HUDEP-2 (cell line): ENCODE results near the gene PDSS1.

Experiments
- DNase-seq, 76 experiments: peaks; one replicate each; lab custom pipeline; 2025; ENCODE audit not compliant: unreplicated experiment in 76 of 76; lab: John Stamatoyannopoulos, UW

Gene PDSS1

GRCh38 chr10:26698909-26699308, 1.4 kb downstream of the PDSS1 start:
- no peak for DNase-seq

DNA sequence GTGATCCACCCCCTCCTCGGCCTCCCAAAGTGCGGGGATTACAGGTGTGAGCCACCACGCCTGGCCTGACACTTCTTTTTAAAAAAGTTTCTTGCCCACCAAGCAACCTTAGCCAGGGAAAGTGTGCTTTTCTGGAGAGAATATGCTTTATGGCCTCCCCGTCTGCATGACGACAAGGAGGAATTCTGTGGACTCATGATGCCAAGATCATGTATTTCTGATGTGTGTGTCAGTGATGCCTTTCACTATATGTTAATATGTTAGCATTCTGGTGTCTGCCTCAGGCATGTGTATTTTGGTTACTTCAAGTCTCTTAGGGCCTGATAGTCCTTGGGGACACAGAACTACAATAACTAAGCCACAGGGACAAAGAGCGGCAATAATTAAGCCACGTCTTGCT, 2.1 kb downstream of the PDSS1 start:
- DNase-seq = no peak

DNA sequence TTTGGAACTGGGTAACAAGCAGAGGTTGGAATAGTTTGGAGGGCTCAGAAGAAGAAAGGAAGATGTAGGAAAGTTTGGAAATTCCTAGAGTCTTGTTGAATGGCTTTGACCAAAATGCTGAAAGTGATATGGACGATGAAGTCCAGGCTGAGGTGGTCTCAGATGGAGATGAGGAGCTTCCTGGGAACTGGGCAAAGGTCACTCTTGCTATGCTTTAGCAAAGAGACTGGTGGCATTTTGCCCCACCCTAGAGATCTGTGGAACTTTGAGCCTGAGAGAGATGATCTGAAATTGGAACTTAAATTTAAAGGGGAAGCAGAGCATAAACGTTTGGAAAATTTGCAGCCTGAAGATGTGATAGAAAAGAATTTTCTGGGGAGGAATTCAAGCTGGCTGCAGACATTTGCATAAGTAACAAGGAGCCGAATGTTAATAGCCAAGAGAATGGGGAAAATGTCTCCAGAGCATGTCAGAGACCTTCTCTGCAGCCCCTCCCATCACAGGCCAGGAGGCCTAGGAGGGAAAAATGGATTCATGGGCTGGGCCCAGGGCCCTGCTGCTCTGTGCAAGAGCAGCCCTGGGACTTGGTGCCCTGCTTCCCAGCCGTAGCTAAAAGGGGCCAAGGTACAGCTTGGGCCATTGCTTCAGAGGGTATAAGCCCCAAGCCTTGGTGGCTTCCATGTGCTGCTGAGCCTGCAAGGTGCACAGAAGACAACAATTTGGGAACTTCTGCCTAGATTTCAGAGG, 3.6 kb downstream of the PDSS1 start:
- no peak for DNase-seq

- DNase-seq = no peak
Observed at GRCh38 chr10:26703096-26703495, 5.6 kb downstream of the PDSS1 start.

GRCh38 chr10:26703974-26704373, 6.5 kb downstream of the PDSS1 start:
- DNase-seq = no peak

DNA sequence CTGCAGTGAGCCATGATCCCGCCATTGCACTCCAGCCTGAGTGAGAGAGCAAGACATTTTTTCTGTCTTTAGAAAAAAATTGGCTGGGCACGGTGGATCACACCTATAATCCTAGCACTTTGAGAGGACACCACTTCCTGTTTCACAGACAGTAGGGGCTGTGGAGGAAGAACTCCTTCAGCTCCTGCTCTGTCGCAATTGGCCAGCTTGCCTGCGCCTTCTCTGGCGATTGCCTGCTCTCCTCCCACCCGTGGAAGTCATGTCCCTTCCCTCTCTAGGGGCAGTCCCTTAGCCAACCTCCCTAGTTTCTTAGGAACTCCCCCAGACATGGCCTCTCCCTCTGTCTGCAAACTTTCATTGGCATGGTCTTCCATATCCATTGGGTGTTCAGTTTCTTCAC, 8.7 kb downstream of the PDSS1 start:
- no peak for DNase-seq

DNA sequence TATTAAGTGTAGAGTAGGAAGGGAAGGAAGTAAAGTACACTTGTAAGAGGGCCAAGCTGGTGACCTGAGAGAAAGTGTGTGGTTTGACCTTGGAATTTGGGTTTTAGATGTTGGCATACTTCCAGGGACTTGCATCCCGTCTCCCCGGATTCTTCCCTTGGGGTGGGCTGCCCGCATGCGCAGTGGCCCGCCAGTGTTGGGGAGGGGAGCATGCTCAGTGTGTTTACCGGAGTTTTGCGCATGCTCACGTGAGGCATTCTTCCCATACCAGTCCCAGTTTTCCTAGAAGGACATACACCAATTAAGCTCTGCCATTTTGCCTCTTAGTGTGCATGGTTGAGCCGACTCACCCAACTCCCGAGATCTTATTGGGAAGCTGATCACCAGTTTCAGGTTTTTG, 9.4 kb downstream of the PDSS1 start:
- DNase-seq = no peak

DNA sequence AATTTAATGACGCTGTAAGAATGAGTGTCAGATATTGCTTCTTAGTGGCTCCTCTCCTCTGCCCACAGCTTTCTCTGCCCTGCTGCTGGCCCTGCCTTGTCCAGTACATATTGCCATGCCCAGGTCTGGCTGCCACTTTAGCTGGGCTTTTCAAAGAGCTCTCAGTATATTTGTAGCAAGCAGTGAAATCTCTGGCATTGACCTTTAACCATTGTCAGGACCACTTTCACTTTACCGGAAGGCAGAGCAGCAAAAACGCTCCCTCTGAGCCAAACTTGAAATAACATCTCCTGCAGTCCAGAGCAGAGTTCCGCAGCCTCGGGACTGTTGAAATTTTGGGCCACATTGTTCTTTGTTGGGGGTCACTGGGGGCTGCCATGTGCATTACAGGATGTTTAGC, 13.8 kb downstream of the PDSS1 start:
- no peak for DNase-seq

DNA sequence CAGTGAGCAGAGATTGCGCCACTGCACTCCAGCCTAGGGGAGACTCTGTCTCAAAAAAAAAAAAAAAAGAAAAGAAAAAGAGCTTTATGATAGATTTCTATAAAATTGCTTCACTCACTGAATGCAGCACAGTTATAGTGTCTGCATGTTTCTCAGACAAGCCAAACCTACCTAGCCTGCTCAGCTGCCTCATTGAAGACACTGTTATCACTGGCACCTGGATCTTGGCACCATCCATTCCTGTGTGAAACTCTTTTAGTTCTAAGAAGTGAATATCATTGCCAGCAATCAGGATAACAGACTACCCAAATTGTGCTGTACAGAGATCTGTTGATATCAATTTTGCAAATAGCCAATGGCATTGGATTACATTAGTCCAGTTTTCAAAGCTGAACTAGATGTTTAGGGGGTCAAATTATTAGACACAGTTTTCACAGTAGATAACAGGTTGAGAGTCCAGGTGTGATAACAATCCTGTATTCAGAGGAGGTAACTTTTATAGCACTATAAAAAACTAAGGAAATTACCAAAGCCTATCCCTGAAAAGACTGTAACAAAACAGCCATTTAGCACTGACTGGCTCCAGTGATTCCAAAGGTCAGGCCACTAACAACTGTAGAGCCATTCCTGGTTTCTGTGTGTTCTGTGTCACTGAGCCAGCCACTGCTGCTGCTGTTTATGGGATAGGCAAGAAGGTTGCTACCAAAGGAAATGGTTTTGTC, 17.1 kb downstream of the PDSS1 start:
- no peak for DNase-seq

DNA sequence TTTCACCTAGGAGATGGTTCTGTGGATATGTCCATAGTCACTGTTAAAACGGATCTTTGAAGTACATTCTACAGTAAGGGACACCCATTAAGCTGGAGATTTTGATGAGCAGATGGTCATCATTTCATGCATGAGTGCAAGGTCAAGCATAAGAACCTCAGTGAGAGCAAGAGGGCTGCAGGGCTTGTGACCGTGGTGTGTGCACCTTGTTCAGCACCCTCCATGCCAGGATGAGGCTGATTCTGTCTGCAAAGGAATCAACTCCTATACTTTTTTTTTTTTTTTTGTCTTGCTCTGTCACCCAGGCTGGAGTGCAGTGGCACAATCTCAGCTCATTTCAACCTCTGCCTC, 17.6 kb downstream of the PDSS1 start:
- no peak for DNase-seq

- DNase-seq = no peak
Observed at GRCh38 chr10:26717476-26717875, 20.0 kb downstream of the PDSS1 start.

GRCh38 chr10:26721561-26721960, 24.1 kb downstream of the PDSS1 start:
- no peak for DNase-seq

DNA sequence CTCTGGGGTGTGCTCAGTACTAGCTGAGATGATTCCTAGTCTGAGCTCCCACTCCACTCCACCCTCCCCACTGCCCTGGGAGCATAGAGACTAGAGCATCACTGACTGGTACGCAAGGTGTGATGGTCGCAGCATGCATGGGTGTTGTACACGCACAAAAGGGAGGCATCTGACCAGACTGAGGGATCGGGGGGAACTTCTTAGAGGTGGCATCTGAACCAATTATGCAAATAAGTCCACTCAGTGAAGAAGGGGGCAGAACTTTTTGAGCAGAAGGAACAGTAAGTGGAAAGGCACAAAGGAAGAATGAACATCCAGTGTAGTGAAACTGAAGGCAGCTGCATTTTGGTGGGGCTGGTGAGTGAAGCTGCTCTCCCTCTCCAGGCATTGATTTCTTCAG, 25.5 kb downstream of the PDSS1 start:
- no peak for DNase-seq

DNA sequence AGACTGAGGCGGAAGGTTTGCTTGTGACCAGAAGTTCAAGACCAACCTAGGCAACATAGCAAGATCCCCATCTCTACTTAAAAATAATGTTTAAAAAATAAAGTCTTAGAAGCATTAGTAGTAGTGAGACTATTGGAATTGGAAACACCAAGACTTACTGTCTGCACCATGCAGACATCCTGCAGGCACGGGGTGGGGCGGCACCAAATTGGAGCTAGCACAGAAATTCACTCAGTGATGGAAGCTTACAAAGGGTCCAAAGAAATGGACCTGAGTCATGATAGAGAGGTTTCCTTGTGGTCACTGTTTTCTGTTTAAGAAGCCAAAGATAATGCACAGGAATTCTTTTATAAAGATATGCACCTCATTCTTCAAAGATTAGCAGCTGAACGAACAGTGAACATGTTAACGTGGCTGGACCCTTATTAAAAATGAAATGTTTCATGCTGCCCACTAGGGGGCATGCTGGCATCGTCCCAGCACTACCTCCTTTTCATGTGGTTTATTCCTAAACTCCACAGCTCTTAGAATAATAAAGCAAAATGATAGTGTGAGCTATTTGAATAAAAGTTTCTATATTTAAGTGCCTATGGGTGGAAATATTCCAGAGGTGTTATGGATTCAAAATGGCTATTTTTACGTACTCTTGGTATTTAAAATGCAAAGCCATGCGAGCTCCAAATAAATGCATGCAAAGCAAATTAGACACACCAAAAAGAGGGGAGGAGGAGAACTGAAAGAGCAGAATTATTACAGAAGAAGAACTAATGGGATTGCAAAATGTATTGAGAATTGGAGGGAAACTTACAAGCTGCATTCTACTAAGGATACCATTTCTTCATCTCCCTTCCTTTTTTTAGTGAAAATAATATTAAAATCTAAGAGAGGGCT, 28.6 kb downstream of the PDSS1 start:
- peak in 51 of 76 experiments; percentile 1 to 61 (median 16) for DNase-seq

DNA sequence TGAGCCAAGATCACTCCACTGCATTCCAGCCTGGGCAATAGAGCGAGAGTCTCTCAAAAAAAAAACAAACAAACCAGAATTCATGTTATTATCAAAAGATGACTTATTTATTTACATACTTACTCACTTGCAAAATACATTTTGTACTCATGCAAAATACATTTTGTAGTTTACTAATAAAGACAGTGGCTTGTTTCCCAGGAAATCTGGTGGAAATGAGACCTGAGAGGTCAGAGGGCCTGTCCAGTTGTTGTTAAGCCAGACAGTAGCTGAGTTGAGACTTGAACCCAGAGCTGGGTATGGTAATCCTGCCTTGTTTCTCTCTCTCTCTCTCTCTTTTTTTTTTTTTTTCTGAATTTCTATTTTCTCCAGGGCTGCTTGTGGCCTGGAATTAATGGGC, 29.5 kb downstream of the PDSS1 start:
- DNase-seq = no peak

DNA sequence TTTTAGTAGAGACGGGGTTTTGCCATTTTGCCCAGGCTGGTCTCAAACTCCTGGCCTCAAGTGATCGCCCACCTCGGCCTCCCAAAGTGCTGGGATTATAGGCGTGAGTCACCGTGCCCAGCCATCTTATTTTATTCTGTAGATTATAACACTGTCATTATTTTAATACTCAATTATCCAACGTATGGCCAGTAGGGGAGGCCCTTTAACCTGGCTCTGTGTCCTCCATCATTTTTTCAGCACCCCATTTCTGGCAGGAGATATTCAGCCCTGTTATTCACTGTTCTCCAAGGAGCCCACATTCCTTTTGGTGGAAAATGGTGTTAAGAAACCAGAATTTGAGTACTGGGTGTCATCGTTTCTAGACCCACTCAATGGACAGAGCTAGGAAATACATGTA, 31.5 kb downstream of the PDSS1 start:
- no peak for DNase-seq

GRCh38 chr10:26729395-26729794, 31.9 kb downstream of the PDSS1 start:
- no peak for DNase-seq

- DNase-seq = no peak
Observed at GRCh38 chr10:26730552-26730951, 33.1 kb downstream of the PDSS1 start.

DNA sequence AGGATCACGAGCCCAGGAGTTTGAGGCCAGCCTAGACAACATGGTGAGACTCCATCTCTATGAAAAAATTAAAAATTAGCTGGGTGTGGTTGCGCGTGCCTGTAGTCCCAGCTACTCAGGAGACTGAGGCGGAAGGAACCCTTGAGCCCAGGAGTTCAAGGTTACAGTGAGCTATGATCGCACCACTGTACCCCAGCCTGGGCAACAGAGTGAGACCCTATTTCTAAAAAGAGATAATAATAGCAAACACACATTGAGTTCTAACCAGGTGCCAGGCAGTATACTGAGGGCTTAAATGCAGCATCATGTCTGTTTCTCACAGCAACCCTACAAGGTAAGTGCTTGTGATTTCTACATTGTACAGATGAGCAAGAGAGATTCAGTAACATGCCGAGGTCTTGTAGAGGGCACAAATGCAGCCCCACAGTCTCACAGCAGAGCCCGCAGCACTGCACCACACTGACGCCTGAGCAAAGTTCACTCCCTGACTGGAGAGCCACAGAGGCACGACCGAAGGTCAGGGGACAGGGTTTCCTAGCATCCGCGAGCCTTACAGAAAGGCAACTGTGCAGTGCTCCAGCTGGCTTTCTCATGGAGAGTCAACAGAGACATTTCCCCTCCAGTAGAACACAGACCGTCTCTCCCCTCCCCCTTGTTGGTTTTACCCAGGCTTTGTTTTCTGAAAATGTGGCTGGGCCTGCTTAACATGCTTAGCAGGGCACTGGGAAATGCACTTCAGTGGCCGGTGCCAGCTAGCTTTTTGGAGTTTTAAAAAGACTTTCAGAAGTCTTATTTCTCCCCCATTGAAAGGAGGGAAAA, 36.5 kb downstream of the PDSS1 start:
- DNase-seq = no peak

DNA sequence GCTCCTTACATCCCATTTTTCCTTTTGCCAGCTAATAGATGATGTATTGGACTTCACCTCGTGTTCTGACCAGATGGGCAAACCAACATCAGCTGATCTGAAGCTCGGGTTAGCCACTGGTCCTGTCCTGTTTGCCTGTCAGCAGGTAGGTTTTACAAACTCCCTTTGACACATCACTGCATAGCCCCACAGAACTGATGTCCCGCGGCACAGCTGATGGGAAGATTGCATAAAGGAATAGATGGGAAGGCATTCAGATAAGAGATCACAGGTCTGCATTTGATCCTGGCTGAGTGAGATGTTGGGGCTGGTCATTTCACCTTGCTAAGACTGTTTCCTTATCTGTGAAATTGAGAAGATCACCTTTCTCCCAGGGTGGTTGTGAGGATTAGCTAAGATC, 37.9 kb downstream of the PDSS1 start:
- no peak for DNase-seq

DNA sequence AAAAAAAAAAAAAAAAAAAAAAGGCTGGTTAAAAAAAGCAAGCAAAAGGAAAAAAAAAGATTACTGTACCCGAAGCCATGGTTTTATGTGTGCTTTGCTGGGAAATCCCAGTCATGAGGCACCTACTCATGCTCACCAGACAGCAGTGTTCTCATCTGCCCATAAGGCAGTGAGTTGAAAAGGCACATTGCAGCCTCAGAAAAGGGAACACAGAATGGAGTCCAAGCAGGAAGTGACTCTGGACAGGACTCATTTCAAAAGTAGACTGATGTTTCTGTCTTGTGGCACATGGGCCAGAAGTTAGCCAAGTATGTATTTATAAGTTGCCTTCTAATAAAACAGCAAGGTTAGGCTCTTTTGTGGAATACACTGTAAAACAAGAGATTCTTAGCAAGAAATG, 40.2 kb downstream of the PDSS1 start:
- no peak for DNase-seq
